Neuronal stem cell (in vitro differentiated cells): Measurements from ENCODE around the gene AMDHD2.
"Not testable (repeated sequence)": the region's sequence is repeated elsewhere in the genome, so short reads cannot be mapped to it uniquely, and the experiment has no call there.

Experiments
- DNase-seq: peaks from one replicate; pipeline ENCODE4 v3.0.0-alpha.2; 2013; ENCODE audit warnings: low spot score
- H2AFZ ChIP-seq: one replicate; pipeline ENCODE4 v1.6.1; 2013; ENCODE audit warnings: mild to moderate bottlenecking, low read length, inconsistent platforms
- H2AK5ac ChIP-seq: 2 replicates; pipeline ENCODE4 v1.6.1; 2013; ENCODE audit warnings: low read depth, mild to moderate bottlenecking, inconsistent platforms, low read length, moderate library complexity, mixed read lengths
- H2BK120ac ChIP-seq: 2 replicates; pipeline ENCODE4 v1.6.1; 2013; ENCODE audit warnings: low read depth, mild to moderate bottlenecking, inconsistent platforms, low read length, moderate library complexity, mixed read lengths
- H2BK12ac ChIP-seq: one replicate; pipeline ENCODE4 v1.6.1; 2013; ENCODE audit warnings: low read length, inconsistent platforms
- H2BK15ac ChIP-seq: 2 replicates; pipeline ENCODE4 v1.6.1; 2013; ENCODE audit warnings: mild to moderate bottlenecking, low read length, inconsistent platforms, mixed read lengths
- H2BK5ac ChIP-seq: one replicate; pipeline ENCODE4 v1.6.1; 2013; ENCODE audit warnings: inconsistent platforms, mild to moderate bottlenecking, low read length, moderate library complexity
- H3K14ac ChIP-seq: one replicate; pipeline ENCODE4 v1.6.1; 2013; ENCODE audit warnings: low read length, inconsistent platforms
- H3K18ac ChIP-seq: 2 replicates; pipeline ENCODE4 v1.6.1; 2013; ENCODE audit warnings: low read length, inconsistent platforms
- H3K23ac ChIP-seq: 2 replicates; pipeline ENCODE4 v1.6.1; 2013; ENCODE audit warnings: low read depth, mild to moderate bottlenecking, mixed read lengths, low read length, inconsistent platforms; ENCODE audit not compliant: poor library complexity
- H3K27ac ChIP-seq: replicated peaks from 3 replicates; pipeline ENCODE4 v1.5.1; 2013; ENCODE audit warnings: low read length, inconsistent platforms
- H3K27me3 ChIP-seq, 3 experiments: 2 replicates each; pipeline ENCODE4 v1.6.1; 2013; ENCODE audit warnings: low read length in 3 of 3, mild to moderate bottlenecking in 2 of 3, inconsistent platforms in 1 of 3, low read depth in 1 of 3, mixed read lengths in 1 of 3, moderate library complexity in 1 of 3; ENCODE audit not compliant: control insufficient read depth in 3 of 3, insufficient read depth in 3 of 3
- H3K36me3 ChIP-seq, 2 donors: replicated peaks in 1 of 2; 2 replicates each; pipeline ENCODE4 v1.6.1; 2013; ENCODE audit warnings: low read length in 2 of 2; ENCODE audit not compliant: control insufficient read depth in 2 of 2, insufficient read depth in 2 of 2
- H3K4ac ChIP-seq: 2 replicates; pipeline ENCODE4 v1.6.1; 2013; ENCODE audit warnings: inconsistent platforms, mild to moderate bottlenecking, low read length, moderate library complexity
- H3K4me1 ChIP-seq, 2 donors: 1 replicate in 1 of 2; 2 replicates in 1 of 2; pipeline ENCODE4 v1.6.1; 2013; ENCODE audit warnings: low read length in 2 of 2, low read depth in 1 of 2; ENCODE audit not compliant: control insufficient read depth in 2 of 2, insufficient read depth in 1 of 2
- H3K4me2 ChIP-seq: one replicate; pipeline ENCODE4 v1.6.1; 2013; ENCODE audit warnings: mild to moderate bottlenecking, low read length, inconsistent platforms; ENCODE audit not compliant: insufficient read depth, poor library complexity, severe bottlenecking
- H3K4me3 ChIP-seq, 2 donors: 2 replicates each; pipeline ENCODE4 v1.5.1; 2013; ENCODE audit warnings: low read length in 2 of 2, mild to moderate bottlenecking in 2 of 2, inconsistent platforms in 1 of 2, moderate library complexity in 1 of 2
- H3K79me1 ChIP-seq: one replicate; pipeline ENCODE4 v1.6.1; 2013; ENCODE audit warnings: low read depth, mild to moderate bottlenecking, inconsistent platforms, low read length, moderate library complexity
- H3K9ac ChIP-seq: one replicate; pipeline ENCODE4 v1.6.1; 2013; ENCODE audit warnings: mild to moderate bottlenecking, low read depth, low read length, inconsistent platforms; ENCODE audit not compliant: poor library complexity
- H3K9me3 ChIP-seq, 2 donors: replicated peaks in 1 of 2; 2 replicates each; pipeline versions ENCODE3 to v1.6.1; 2013; ENCODE audit warnings: low read length in 2 of 2, mild to moderate bottlenecking in 2 of 2, inconsistent platforms in 1 of 2, low read depth in 1 of 2, mixed read lengths in 1 of 2, moderate library complexity in 1 of 2; ENCODE audit not compliant: control insufficient read depth in 2 of 2, insufficient read depth in 1 of 2
- H4K8ac ChIP-seq: one replicate; pipeline ENCODE4 v1.6.1; 2013; ENCODE audit warnings: low read depth, mild to moderate bottlenecking, inconsistent platforms, low read length, moderate library complexity
- H4K91ac ChIP-seq: one replicate; pipeline ENCODE4 v1.6.1; 2013; ENCODE audit warnings: low read length, low read depth, mild to moderate bottlenecking, inconsistent platforms; ENCODE audit not compliant: poor library complexity
- WGBS, 2 donors: extraction: QIAGEN DNeasy Blood & Tissue Kit; methylation state at CpG; one replicate each; pipeline ENCODE4 v1.1.7; 2013; ENCODE audit warnings: missing lambda C conversion rate in 2 of 2, mixed read lengths in 1 of 2; ENCODE audit not compliant: insufficient read length in 2 of 2, insufficient replicate concordance in 1 of 2; ENCODE audit errors: extremely low coverage in 2 of 2; 5-methylcytosine and 5-hydroxymethylcytosine counted together

Gene AMDHD2

DNA sequence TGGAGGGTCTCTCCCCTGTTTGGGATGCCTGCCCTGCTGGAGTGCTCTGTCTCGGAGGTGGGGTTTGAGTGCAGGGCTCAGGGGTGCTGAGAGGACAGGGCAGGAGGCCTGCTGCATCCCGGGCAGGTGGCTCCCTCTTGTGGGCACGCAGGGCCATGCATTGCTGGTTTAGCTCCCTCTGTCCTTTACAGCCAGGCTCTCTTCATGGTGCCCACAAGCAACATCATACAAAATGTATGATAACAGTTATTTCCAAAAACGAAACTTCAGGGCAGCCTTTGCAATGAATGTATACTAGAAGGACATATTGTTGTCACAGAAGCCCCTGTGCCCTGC lies 40.6 kb downstream of the AMDHD2 start:
- H3K9ac ChIP-seq, H2AFZ ChIP-seq, H3K18ac ChIP-seq, H2BK15ac ChIP-seq, H3K9me3 ChIP-seq, H4K91ac ChIP-seq, H3K4me1 ChIP-seq, H2BK5ac ChIP-seq, H3K23ac ChIP-seq, H3K4me3 ChIP-seq, H3K14ac ChIP-seq, H3K36me3 ChIP-seq, H3K4me2 ChIP-seq, H2BK12ac ChIP-seq, H3K27me3 ChIP-seq, H2AK5ac ChIP-seq, H4K8ac ChIP-seq, H2BK120ac ChIP-seq, H3K4ac ChIP-seq, H3K27ac ChIP-seq, DNase-seq, H3K79me1 ChIP-seq: not testable (repeated sequence)
- no CpG with 5 or more reads among the region's 4 CpGs for WGBS, 2 donors

DNA sequence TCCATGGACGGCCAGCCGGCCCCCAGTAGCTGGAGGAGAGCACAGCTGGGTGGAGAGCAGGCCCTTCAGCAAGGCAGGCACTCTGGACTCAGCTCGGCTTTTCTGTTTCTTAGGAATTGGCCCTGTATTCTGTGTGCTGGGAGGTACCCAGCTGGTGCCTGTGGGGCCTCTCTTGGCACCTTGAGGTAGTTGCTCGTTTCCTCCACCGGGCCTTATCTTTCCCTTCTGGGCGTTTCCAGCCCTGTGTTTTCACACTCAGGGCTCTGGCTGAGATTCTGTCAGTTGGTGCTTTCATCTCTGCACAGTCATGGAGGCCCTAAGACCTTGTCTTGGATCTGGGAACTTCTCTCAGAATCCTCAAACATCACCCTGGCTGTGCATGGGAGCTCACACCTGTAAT lies 47.3 kb downstream of the AMDHD2 start:
- no CpG with 5 or more reads among the region's 6 CpGs for WGBS, 2 donors
- H3K9me3 ChIP-seq, H3K27ac ChIP-seq, H2AFZ ChIP-seq, H2BK5ac ChIP-seq, H2BK120ac ChIP-seq, H2AK5ac ChIP-seq, H3K4me3 ChIP-seq, H3K9ac ChIP-seq, H2BK12ac ChIP-seq, H3K23ac ChIP-seq, H3K14ac ChIP-seq, H3K18ac ChIP-seq, H3K4me1 ChIP-seq, DNase-seq, H4K91ac ChIP-seq, H3K27me3 ChIP-seq, H4K8ac ChIP-seq, H2BK15ac ChIP-seq, H3K4me2 ChIP-seq, H3K79me1 ChIP-seq, H3K4ac ChIP-seq, H3K36me3 ChIP-seq: not testable (repeated sequence)

DNA sequence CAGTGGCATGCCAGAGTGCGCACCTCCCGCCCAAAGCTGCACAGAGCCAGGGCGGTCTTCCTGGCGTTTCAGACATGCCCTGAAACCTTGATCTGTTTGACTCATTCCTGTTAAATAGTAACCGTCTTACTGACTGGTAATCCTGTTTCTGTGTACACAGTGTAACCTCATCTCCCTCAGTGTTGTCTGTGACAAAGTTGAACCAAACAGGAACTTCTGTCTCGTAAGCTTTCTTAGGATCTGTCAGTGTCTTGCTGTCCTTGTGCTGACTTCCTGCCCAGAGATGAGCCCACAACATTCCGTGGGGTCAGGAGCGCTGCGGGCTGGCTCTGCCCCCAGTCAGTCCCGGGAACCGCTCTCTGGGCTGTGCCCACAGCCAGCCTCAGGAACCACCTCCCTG lies 48.4 kb downstream of the AMDHD2 start:
- not testable (repeated sequence) for H3K27ac ChIP-seq, H3K4me1 ChIP-seq, H3K23ac ChIP-seq, H3K4me2 ChIP-seq, H4K91ac ChIP-seq, H3K9ac ChIP-seq, H3K18ac ChIP-seq, H3K9me3 ChIP-seq, H3K4me3 ChIP-seq, H2AFZ ChIP-seq, H3K79me1 ChIP-seq, H3K27me3 ChIP-seq, H2BK5ac ChIP-seq, H2BK12ac ChIP-seq, H2BK120ac ChIP-seq, H3K14ac ChIP-seq, H2AK5ac ChIP-seq, H3K4ac ChIP-seq, H3K36me3 ChIP-seq, H2BK15ac ChIP-seq, DNase-seq, H4K8ac ChIP-seq
- no CpG with 5 or more reads among the region's 11 CpGs for WGBS, 2 donors

DNA sequence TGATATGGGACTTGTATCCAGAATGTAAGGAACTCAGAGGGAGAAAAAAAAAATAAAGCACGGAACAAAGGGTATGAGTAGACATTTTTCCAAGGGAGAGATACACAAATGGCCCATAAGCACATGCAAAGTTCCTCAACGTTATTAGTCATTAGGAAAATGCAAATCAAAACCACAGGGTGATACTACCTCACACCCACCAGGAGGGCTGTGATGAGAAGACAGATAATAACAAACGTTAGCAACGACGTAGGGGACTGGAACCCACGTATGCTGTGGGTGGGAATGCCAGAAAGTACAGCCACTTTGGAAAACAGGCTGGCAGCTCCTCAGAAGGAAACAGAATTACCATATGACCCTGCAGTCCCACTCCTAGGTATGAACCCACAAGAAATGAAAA lies 52.5 kb downstream of the AMDHD2 start:
- H2AK5ac ChIP-seq, H4K8ac ChIP-seq, H3K27me3 ChIP-seq, H3K4me2 ChIP-seq, H2BK12ac ChIP-seq, H2BK5ac ChIP-seq, H2BK15ac ChIP-seq, H3K4me3 ChIP-seq, H3K9me3 ChIP-seq, H2AFZ ChIP-seq, H3K79me1 ChIP-seq, H3K14ac ChIP-seq, H4K91ac ChIP-seq, H2BK120ac ChIP-seq, H3K18ac ChIP-seq, H3K4me1 ChIP-seq, DNase-seq, H3K9ac ChIP-seq, H3K23ac ChIP-seq, H3K36me3 ChIP-seq, H3K4ac ChIP-seq, H3K27ac ChIP-seq: not testable (repeated sequence)
- no CpG with 5 or more reads among the region's 6 CpGs for WGBS, 2 donors
